ENCODE measurements around the gene ABHD17A.
A peak's percentile ranks its signal among the peaks of the same experiment; 100 is the strongest.

ABHD17A gene

GRCh38 chr19:1885398-1886119, at the start of gene ABHD17A:
ABHD17A (minus strand) TSS chr19:1885496; CDS start chr19:1881566, 3,930 bp downstream.
- peak; percentile 95 for DNase-seq

GRCh38 chr19:1933942-1934341, 48.6 kb upstream of the ABHD17A start:
- no peak for DNase-seq

GRCh38 chr19:1933244-1933643, 47.9 kb upstream of the ABHD17A start:
- DNase-seq = no peak

- DNase-seq = no peak
These were observed 47.1 kb upstream of the ABHD17A start for GRCh38 chr19:1932395-1932794.

- no peak for DNase-seq
These were observed 46.1 kb upstream of the ABHD17A start for GRCh38 chr19:1931445-1931844.

- DNase-seq = peak; percentile 84
These were observed 43.9 kb upstream of the ABHD17A start for GRCh38 chr19:1929021-1929742.

- no peak for DNase-seq
These were observed 40.2 kb upstream of the ABHD17A start for GRCh38 chr19:1925544-1925943.

GRCh38 chr19:1924320-1924961, 39.1 kb upstream of the ABHD17A start:
- no peak for DNase-seq

GRCh38 chr19:1923319-1923718, 38.0 kb upstream of the ABHD17A start:
- DNase-seq = peak; percentile 46

- DNase-seq = no peak
These were observed 37.5 kb upstream of the ABHD17A start for GRCh38 chr19:1922803-1923202.

GRCh38 chr19:1921825-1922224, 36.5 kb upstream of the ABHD17A start:
- DNase-seq = no peak

- no peak for DNase-seq
These were observed 36.0 kb upstream of the ABHD17A start for GRCh38 chr19:1921326-1921725.

GRCh38 chr19:1920644-1921043, 35.3 kb upstream of the ABHD17A start:
- DNase-seq = no peak

GRCh38 chr19:1918975-1919374, 33.7 kb upstream of the ABHD17A start:
- DNase-seq = no peak

GRCh38 chr19:1917926-1918325, 32.6 kb upstream of the ABHD17A start:
- no peak for DNase-seq

GRCh38 chr19:1917146-1917545, 31.9 kb upstream of the ABHD17A start:
- no peak for DNase-seq

GRCh38 chr19:1914826-1915341, 29.6 kb upstream of the ABHD17A start:
- no peak for DNase-seq

- DNase-seq = no peak
These were observed 28.7 kb upstream of the ABHD17A start for GRCh38 chr19:1913781-1914577.

GRCh38 chr19:1912760-1913505, 27.6 kb upstream of the ABHD17A start:
- no peak for DNase-seq

- DNase-seq = no peak
These were observed 26.7 kb upstream of the ABHD17A start for GRCh38 chr19:1911995-1912394.

GRCh38 chr19:1911098-1911497, 25.8 kb upstream of the ABHD17A start:
- no peak for DNase-seq

- no peak for DNase-seq
These were observed 24.9 kb upstream of the ABHD17A start for GRCh38 chr19:1910177-1910576.
